ENCODE measurements around the gene CHMP2A.
"Not testable (repeated sequence)": the region's sequence is repeated elsewhere in the genome, so short reads cannot be mapped to it uniquely, and the experiment has no call there.

Gene CHMP2A

DNA sequence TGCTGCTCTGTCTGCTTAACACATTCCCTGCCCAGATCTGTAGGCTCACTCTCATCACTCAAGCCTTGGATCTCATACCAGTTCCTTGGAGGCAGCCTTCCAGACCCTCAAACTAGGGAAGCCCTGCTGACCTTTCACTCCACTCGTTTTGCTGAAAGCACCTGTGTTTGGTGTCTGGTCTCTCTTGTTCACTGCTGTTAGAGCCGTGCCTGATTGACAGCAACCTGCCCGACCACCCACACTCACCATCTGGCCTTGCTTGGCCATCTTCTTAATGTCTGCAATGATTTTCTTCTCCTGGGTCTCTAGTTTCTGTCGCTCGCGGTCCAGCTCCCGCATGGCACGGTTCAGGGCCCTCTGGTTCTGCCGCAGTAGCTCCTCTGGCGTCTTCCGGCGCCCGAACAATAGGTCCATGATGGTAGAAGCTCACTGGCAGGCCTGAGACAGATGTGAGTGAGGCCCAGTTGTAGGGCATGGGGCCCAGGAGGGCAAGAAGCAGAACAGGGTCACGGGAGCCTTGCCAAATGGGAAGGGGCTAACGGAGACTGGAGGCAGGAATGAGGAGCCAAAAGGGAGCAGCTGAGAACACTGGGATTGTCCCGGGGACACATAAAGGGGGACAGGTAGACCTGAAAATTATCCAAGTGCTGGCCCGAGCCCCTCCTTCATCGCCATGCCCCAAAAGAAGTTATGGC, 959 bp downstream of the CHMP2A start:
- DNase-seq, result no peak

DNA sequence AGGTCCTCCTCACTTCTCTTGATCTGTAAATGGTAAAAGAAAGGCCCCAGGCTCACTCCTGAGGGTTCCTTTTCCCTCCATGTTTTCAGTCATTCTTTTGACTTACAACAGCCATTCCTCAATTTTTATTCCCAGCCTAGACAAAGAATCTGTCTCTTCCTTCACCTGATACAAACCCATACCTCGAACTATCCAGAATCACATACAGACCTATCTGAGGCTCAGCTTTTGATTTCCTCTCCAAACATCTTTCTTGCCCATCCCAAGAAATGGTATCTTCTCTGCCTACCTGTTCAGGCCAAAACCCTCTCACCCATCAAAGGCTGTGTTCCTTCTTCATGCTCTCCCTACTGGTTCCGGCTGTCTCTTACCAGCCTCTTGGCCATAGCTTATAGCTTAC, 2.2 kb downstream of the CHMP2A start:
- DNase-seq, result no peak

GRCh38 chr19:58551577-58552471, 3.1 kb downstream of the CHMP2A start:
- DNase-seq, result no peak

DNA sequence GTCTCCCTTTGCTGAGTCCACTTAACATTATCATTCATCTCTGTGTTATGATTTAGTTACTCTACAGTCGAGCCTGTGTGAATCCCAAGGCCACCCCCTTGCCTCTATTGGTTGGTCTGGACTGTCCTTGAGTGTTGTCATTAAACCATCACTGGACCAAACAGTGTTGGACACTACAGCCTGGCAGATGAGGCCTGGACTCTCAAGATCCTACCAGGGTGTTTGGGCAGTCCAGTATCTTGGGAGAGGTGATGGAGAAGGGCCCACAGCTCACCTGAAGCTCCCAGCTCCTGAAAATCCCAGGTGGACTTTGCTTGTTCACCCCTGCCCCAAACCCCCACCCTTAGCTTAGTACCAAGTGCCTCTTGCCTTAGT, 3.8 kb downstream of the CHMP2A start:
- DNase-seq, result no peak

DNA sequence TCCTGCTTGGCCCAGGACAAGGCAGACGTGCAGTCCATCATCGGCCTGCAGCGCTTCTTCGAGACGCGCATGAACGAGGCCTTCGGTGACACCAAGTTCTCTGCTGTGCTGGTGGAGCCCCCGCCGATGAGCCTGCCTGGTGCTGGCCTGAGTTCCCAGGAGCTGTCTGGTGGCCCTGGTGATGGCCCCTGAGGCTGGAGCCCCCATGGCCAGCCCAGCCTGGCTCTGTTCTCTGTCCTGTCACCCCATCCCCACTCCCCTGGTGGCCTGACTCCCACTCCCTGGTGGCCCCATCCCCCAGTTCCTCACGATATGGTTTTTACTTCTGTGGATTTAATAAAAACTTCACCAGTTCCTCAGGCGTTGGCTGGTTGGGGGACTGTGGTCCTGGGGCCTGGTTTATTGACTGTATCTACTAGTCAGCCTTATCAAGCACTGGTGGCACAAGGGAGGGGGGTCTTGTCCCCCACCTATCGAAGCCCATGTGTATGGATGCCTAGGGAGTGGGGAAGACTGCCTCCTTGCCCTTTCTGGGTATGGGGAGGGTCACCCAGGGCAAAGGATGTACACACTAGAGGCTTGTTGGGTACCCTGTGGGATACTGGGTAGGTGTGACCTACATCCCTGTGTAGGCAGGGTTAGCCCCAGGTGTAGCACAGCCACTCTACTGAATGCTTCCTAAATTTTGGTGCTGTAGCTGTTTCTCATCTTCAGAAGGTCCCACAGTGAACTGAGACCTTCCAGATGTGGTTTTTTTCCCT, 4.4 kb downstream of the CHMP2A start:
- no peak for DNase-seq

DNA sequence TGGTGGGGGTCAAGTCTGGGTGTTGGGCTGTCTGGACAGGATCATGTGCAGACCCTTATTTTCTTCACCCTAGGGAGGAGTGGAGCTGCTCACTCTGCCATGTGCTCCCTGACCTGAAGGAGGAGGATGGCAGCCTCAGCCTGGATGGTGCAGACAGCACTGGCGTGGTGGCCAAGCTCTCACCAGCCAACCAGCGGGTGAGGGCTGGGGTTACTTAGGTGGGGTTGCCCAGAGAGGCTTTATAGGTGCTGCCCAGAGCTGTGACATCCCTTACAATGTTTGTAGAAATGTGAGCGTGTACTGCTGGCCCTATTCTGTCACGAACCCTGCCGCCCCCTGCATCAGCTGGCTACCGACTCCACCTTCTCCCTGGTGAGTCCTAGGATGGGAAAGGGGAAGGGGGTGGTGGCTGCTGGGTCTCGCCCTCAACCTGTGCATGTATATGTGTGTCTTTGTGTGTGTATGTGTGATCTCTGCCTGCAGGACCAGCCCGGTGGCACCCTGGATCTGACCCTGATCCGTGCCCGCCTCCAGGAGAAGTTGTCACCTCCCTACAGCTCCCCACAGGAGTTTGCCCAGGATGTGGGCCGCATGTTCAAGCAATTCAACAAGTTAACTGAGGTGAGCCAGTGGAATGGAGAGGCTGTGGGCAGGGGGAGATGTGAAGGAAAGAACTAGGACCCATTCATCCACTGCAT, 5.1 kb downstream of the CHMP2A start:
- no peak for DNase-seq

DNA sequence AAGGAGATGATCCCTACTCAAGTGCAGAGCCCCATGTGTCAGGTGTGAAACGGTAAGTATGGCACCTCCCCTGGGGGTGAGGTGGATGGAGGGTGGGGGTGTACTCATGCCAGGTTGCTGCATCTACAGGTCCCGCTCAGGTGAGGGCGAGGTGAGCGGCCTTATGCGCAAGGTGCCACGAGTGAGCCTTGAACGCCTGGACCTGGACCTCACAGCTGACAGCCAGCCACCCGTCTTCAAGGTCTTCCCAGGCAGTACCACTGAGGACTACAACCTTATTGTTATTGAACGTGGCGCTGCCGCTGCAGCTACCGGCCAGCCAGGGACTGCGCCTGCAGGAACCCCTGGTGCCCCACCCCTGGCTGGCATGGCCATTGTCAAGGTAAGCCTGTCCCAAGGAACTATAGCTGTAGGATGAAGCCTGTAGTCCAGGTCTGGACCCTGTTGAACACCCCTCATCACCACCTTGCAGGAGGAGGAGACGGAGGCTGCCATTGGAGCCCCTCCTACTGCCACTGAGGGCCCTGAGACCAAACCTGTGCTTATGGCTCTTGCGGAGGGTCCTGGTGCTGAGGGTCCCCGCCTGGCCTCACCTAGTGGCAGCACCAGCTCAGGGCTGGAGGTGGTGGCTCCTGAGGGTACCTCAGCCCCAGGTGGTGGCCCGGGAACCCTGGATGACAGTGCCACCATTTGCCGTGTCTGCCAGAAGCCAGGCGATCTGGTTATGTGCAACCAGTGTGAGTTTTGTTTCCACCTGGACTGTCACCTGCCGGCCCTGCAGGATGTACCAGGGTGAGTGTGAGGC, 5.8 kb downstream of the CHMP2A start:
- no peak for DNase-seq

DNA sequence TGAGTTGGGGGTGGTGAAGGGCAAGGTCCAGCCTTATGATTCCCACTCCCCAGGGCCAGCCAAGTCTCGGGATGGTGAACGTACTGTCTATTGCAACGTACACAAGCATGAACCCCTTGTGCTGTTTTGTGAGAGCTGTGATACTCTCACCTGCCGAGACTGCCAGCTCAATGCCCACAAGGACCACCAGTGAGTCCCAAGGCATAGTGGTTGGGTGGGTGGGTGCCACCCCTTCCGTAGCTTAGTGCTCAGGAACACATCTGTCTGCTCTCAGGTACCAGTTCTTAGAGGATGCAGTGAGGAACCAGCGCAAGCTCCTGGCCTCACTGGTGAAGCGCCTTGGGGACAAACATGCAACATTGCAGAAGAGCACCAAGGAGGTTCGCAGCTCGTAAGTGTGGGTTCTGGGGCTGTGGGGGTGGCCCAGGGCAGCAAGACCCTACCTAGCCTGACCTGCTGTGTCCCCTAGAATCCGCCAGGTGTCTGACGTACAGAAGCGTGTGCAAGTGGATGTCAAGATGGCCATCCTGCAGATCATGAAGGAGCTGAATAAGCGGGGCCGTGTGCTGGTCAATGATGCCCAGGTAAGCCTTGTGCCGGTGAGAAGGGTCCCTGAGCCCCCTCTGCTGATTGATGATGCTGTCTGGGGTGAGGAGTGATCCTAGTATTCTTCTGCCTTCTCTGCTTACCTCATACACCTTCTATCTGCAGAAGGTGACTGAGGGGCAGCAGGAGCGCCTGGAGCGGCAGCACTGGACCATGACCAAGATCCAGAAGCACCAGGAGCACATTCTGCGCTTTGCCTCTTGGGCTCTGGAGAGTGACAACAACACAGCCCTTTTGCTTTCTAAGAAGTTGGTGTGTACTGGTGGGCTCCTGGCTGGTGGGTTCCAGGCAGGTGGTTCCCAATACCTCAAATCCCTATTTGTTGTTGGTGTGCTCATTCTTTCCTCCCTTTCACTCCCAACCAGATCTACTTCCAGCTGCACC, 7.3 kb downstream of the CHMP2A start:
- DNase-seq, result no peak

DNA sequence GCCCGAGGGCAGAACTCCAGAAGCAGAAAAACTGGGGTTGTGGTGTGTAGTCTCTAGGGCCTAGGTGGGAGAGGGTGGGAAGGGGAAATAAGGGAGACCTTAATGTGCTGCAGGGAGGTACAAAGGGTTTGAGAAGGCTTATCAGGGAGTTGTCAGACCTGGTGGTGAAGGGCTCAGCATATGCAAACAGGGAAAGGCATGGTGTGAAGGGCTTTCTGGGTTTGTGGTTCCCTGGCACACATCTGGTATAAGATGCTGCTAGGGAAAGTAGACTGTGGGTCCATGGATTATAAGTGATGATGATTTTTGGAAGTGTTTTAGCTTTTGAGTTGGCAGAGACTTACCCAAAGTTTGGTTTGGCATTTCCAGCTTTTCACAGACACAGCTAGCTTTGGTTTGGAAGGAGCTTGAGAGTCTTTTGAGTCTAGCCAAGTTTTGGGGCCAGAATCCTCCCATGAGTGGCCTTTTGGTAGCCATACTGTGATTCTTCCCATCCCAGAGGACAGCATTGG, 8.8 kb downstream of the CHMP2A start:
- no peak for DNase-seq

DNA sequence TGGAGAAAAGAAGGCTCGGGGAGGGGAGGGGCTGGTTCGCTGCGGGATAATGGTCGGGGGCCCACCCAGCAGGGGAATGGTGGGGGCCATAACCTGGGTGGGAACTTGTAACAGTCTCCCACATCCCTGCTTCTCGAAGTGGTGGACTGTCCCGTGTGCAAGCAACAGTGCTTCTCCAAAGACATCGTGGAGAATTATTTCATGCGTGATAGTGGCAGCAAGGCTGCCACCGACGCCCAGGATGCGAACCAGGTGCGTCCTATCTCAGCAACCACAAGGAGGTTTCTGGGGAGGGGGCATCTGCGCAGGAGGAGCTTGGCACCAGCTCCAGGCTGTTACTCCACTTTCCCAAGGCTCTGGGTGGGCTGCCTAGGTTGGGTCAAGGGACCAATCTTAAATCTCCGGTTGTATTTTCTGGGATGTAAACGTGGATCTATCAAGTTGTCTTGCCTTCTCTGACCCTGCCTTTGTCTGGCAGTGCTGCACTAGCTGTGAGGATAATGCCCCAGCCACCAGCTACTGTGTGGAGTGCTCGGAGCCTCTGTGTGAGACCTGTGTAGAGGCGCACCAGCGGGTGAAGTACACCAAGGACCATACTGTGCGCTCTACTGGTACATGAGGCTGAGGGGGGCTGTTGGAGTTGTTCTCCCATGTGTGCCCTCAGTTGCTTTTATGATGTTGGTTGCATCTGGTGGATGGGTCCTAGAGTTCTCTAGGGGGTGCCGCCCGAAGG, 9.5 kb downstream of the CHMP2A start:
- no peak for DNase-seq

GRCh38 chr19:58544591-58545285, 10.2 kb downstream of the CHMP2A start:
- DNase-seq, result peak; percentile 24

- peak; percentile 100 for DNase-seq
These were observed 10.9 kb downstream of the CHMP2A start, which contains the start of gene TRIM28 for GRCh38 chr19:58543826-58544590. Gene TRIM28, plus strand, starts transcription at chr19:58544064. Its CDS starts 694 bp downstream, at chr19:58544758.

- not testable (repeated sequence) for DNase-seq
These were observed 12.1 kb downstream of the CHMP2A start for GRCh38 chr19:58542641-58543372.

- DNase-seq, result not testable (repeated sequence)
These were observed 15.7 kb downstream of the CHMP2A start for GRCh38 chr19:58539169-58539559.

- DNase-seq, result peak; percentile 47
These were observed 16.4 kb downstream of the CHMP2A start for GRCh38 chr19:58538257-58539168.
